ENCODE measurements around the gene ROBO3. TPM values are rescaled to one million over a fixed set of nuclear protein-coding genes. Genes with fewer than 3 reads are reported as not detected.

ROBO3 gene, protein sequence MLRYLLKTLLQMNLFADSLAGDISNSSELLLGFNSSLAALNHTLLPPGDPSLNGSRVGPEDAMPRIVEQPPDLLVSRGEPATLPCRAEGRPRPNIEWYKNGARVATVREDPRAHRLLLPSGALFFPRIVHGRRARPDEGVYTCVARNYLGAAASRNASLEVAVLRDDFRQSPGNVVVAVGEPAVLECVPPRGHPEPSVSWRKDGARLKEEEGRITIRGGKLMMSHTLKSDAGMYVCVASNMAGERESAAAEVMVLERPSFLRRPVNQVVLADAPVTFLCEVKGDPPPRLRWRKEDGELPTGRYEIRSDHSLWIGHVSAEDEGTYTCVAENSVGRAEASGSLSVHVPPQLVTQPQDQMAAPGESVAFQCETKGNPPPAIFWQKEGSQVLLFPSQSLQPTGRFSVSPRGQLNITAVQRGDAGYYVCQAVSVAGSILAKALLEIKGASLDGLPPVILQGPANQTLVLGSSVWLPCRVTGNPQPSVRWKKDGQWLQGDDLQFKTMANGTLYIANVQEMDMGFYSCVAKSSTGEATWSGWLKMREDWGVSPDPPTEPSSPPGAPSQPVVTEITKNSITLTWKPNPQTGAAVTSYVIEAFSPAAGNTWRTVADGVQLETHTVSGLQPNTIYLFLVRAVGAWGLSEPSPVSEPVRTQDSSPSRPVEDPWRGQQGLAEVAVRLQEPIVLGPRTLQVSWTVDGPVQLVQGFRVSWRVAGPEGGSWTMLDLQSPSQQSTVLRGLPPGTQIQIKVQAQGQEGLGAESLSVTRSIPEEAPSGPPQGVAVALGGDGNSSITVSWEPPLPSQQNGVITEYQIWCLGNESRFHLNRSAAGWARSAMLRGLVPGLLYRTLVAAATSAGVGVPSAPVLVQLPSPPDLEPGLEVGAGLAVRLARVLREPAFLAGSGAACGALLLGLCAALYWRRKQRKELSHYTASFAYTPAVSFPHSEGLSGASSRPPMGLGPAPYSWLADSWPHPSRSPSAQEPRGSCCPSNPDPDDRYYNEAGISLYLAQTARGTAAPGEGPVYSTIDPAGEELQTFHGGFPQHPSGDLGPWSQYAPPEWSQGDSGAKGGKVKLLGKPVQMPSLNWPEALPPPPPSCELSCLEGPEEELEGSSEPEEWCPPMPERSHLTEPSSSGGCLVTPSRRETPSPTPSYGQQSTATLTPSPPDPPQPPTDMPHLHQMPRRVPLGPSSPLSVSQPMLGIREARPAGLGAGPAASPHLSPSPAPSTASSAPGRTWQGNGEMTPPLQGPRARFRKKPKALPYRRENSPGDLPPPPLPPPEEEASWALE (N-terminal part only)
- total RNA-seq (10 to 100 TPM; 10.2 to 24.7 (median 17.7) TPM), total RNA-seq (2.9 to 25.7 (median 9.9) reads per million in 29 experiments)
- total RNA-seq (2013), result 5.8 TPM

DNA sequence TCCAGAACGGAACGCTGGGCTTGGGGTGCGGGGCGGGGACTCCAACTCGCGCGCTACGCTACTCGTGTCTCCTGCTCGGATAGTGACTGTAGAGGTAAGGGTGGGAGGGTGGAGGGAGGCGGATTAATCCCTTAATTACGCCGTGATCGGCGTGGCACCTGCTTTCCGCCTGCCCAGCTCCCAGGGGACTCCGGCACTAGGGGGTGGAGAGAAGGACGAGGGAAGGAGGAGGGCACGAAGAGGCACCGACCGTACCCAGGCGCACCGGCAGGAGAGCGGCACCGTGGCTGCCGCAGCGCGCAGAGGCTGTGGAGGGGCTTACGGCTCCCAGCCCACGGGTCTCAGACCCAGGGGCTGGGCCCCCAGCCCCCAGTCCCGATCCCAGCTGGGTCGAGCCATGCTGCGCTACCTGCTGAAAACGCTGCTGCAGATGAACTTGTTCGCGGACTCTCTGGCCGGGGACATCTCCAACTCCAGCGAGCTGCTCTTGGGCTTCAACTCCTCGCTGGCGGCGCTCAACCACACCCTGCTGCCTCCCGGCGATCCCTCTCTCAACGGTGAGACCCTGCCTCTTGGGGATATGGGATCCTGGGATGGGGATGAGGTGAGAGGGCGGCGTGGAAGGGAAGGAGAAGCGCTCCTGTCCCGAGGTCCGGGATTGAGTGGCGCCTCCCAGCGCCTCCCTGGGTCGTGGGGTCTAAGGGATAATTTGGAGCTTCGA lies at the start of gene ROBO3:
Gene ROBO3, plus strand, starts transcription at position 252 of the 721 bp plus-strand sequence. Its CDS starts 146 bp downstream, at position 398.
- WGBS (ENCODE audit: insufficient coverage), result 7% methylated on average over 44 of the region's 53 CpGs
- Mint-ChIP-seq H3K27me3 (peaks cover 75 to 96% of the 10 kb centered on the region in 2 donors), H3K4me1 (peaks cover 52 to 56% (median 52%) of the 10 kb centered on the region in 3 donors), H3K27ac (no peak within 1 kb of the TSS), H3K36me3 (no peaks in the 10 kb centered on the region), H3K4me3 (peak within 1 kb of the TSS in 2 of 3 donors; percentile 39 to 44), H3K9me3 (no peaks in the 10 kb centered on the region)
- peaks cover 0 to 47% of the 10 kb centered on the region in 2 experiments for H3K4me1 ChIP-seq (ENCODE audit: control insufficient read depth in 1 of 2, extremely low read depth in 1 of 2, insufficient read depth in 2 of 2, low read length in 2 of 2)
- POLR2A ChIA-PET, result interaction anchor here in 1 of 2 donors (0.9 kb wide), 1 partner anchor 26 kb away, joined by 3 read pairs; no protein-coding TSS in a partner anchor
- H3K36me3 ChIP-seq (ENCODE audit: control insufficient read depth in 2 of 2, extremely low read depth in 1 of 2, insufficient read depth in 1 of 2, low read length in 1 of 2), result no peaks in the 10 kb centered on the region
- H3K4me3 ChIP-seq (ENCODE audit: control insufficient read depth in 1 of 2, extremely low read depth in 1 of 2, low read length in 1 of 2), result peak within 1 kb of the TSS in 1 of 2 donors; percentile 29
- H3K27me3 ChIP-seq (replicated peaks in 1 of 2; ENCODE audit: control insufficient read depth in 2 of 2, extremely low read depth in 1 of 2, insufficient read depth in 2 of 2, low read length in 1 of 2), result peaks cover 27 to 94% of the 10 kb centered on the region in 2 experiments
- DNase-seq, result no peak
- CTCF ChIA-PET, result interaction anchor here (0.6 to 2.1 kb wide), 5 partner anchors 11 to 281 kb away, joined by 3 to 14 read pairs (median 3); no protein-coding TSS in a partner anchor
- no peaks in the 10 kb centered on the region for H3K9me3 ChIP-seq
- ATAC-seq (replicated peaks in 1 of 4), result no peak
- no peak within 1 kb of the TSS for H3K27ac ChIP-seq (ENCODE audit: low read length)

DNA sequence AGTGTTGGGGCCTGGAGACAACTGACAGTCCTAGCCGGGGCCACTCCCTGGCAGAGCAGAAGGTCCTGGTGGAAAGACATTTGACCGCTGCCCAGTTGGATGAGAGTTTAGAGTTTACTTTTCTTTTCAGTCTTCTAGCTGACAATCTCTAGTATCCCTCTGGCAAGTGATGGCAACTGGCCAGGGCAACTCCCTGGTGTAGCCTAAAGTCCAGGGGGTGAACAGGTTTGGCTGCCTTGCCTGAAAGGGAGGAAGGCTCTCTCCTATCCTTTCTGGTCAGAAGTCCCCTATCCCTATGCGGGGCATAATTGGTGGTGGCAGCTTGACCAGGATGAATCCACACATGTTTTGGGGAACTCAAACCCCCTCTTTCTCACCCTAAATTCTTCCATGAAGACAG lies 48.2 kb upstream of the ROBO3 start:
- no peak overlapping the region for H3K4me3 ChIP-seq (ENCODE audit: control insufficient read depth in 1 of 2, extremely low read depth in 1 of 2, low read length in 1 of 2)
- no peaks in the 10 kb centered on the region for H3K9me3 Mint-ChIP-seq
- no peak overlapping the region for H3K27ac ChIP-seq (ENCODE audit: low read length)
- H3K4me3 Mint-ChIP-seq, result no peak overlapping the region
- no peak overlapping the region for H3K27ac Mint-ChIP-seq
- CTCF ChIA-PET, result no interaction called here
- H3K4me1 ChIP-seq (ENCODE audit: control insufficient read depth in 1 of 2, extremely low read depth in 1 of 2, insufficient read depth in 2 of 2, low read length in 2 of 2), result no peaks in the 10 kb centered on the region
- peaks cover 8 to 23% of the 10 kb centered on the region in 2 experiments for H3K27me3 ChIP-seq (replicated peaks in 1 of 2; ENCODE audit: control insufficient read depth in 2 of 2, extremely low read depth in 1 of 2, insufficient read depth in 2 of 2, low read length in 1 of 2)
- H3K36me3 ChIP-seq (ENCODE audit: control insufficient read depth in 2 of 2, extremely low read depth in 1 of 2, insufficient read depth in 1 of 2, low read length in 1 of 2), result no peaks in the 10 kb centered on the region
- POLR2A ChIA-PET, result no interaction called here
- H3K9me3 ChIP-seq, result no peaks in the 10 kb centered on the region
- H3K36me3 Mint-ChIP-seq, result no peaks in the 10 kb centered on the region
- H3K4me1 Mint-ChIP-seq, result no peaks in the 10 kb centered on the region
- WGBS (ENCODE audit: insufficient coverage), result no CpG with 5 or more reads among the region's 3 CpGs
- no peak for DNase-seq
- H3K27me3 Mint-ChIP-seq, result peaks cover 47 to 51% of the 10 kb centered on the region in 2 donors
- no peak for ATAC-seq (replicated peaks in 1 of 4)

DNA sequence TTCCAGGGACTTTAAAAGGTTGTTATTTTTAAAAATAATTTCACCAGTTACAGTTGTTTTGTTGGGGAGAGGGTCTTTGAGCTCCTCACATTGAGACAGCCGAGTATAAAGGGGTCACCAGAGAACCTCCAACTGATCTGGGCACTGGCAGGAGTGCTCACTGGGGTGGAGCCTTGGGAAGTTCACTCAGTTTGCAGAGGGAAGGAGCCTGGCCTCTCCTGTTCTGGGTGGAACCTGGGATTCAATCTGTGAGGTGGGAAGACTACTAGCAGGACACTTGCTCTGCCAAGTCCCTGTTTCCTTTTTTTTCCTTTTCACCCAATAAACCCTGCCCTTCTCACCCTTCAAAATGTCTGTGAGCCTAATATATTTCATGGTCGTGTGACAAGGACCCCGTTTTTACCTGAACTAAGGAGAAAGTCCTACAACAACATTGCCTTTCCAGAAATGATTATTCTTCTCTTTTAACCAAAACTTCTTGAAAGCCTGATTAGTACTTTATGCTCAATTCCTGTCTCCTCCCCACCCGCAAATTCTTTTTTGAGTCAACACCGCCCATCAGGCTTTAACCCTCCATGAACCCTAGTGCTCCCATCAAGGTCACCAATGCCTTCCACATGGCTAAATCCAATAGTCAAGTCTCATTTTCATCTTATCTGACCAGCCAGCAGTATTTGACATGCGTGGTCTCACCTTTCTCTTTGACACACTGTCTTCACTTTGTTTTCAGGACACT lies 43.1 kb upstream of the ROBO3 start:
- H3K27ac ChIP-seq (ENCODE audit: low read length), result no peak overlapping the region
- 66% methylated on average over 5 of the region's 6 CpGs for WGBS (ENCODE audit: insufficient coverage)
- no peaks in the 10 kb centered on the region for H3K36me3 Mint-ChIP-seq
- no peak for ATAC-seq (replicated peaks in 1 of 4)
- no peaks in the 10 kb centered on the region for H3K36me3 ChIP-seq (ENCODE audit: control insufficient read depth in 2 of 2, extremely low read depth in 1 of 2, insufficient read depth in 1 of 2, low read length in 1 of 2)
- H3K4me1 ChIP-seq (ENCODE audit: control insufficient read depth in 1 of 2, extremely low read depth in 1 of 2, insufficient read depth in 2 of 2, low read length in 2 of 2), result no peaks in the 10 kb centered on the region
- H3K27me3 ChIP-seq (replicated peaks in 1 of 2; ENCODE audit: control insufficient read depth in 2 of 2, extremely low read depth in 1 of 2, insufficient read depth in 2 of 2, low read length in 1 of 2), result peaks cover 8 to 13% of the 10 kb centered on the region in 2 experiments
- no peak overlapping the region for H3K4me3 Mint-ChIP-seq
- POLR2A ChIA-PET, result no interaction called here
- no peak for DNase-seq
- peaks cover 40 to 41% of the 10 kb centered on the region in 2 donors for H3K27me3 Mint-ChIP-seq
- no peaks in the 10 kb centered on the region for H3K4me1 Mint-ChIP-seq
- CTCF ChIA-PET, result interaction anchor here in 1 of 2 donors (0.6 kb wide), 1 partner anchor 14 kb away, joined by 4 read pairs; no protein-coding TSS in a partner anchor
- H3K9me3 Mint-ChIP-seq, result no peaks in the 10 kb centered on the region
- no peaks in the 10 kb centered on the region for H3K9me3 ChIP-seq
- H3K4me3 ChIP-seq (ENCODE audit: control insufficient read depth in 1 of 2, extremely low read depth in 1 of 2, low read length in 1 of 2), result no peak overlapping the region
- no peak overlapping the region for H3K27ac Mint-ChIP-seq

DNA sequence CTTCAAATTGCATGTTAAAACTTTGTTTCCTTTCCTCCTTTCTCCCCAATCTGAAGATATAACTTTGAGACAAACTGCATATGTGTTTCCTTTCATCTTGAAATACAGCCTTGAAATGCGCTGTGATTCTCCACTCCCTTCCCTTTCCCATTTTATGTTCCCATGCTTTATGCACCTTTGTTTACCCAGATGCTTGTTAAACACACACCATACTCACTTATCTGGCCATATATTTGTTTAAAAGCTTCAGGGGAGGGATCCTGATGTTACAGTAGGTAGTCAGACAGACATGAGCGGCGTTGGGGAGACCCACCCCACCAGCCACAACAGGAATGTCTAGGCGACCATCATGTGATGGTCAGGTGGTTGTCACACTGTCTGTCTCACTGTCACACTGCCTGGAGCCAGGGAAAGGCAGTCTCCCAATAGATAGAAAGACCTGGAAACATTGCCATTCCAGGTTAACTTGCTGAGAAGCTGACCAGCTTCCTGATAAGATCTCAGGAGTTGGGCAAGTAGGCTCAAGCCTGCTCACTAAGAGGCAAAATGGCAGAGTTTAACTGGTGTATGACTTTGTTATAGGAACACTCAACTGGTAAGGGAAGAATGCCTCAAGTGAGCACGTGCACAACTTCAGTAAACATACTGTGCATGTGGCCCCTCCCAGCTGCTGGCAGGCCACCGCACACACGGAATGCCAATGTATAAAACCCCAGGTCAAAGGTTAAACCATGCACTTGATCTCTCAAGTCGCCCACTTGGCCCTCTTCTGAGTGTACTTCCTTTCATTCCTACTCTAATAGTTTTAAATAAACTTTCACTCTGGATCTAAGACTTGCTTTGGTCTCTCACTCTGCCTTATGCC lies 41.5 kb upstream of the ROBO3 start:
- H3K27ac ChIP-seq (ENCODE audit: low read length), result no peak overlapping the region
- no peak overlapping the region for H3K4me3 ChIP-seq (ENCODE audit: control insufficient read depth in 1 of 2, extremely low read depth in 1 of 2, low read length in 1 of 2)
- ChIA-PET POLR2A (no interaction called here), CTCF (no interaction called here)
- H3K4me1 ChIP-seq (ENCODE audit: control insufficient read depth in 1 of 2, extremely low read depth in 1 of 2, insufficient read depth in 2 of 2, low read length in 2 of 2), result no peaks in the 10 kb centered on the region
- Mint-ChIP-seq H3K4me3 (no peak overlapping the region), H3K9me3 (no peaks in the 10 kb centered on the region), H3K4me1 (no peaks in the 10 kb centered on the region), H3K36me3 (no peaks in the 10 kb centered on the region), H3K27me3 (peaks cover 30% of the 10 kb centered on the region in 2 donors), H3K27ac (no peak overlapping the region)
- 80% methylated on average over 4 of the region's 8 CpGs for WGBS (ENCODE audit: insufficient coverage)
- H3K9me3 ChIP-seq, result no peaks in the 10 kb centered on the region
- no peaks in the 10 kb centered on the region for H3K36me3 ChIP-seq (ENCODE audit: control insufficient read depth in 2 of 2, extremely low read depth in 1 of 2, insufficient read depth in 1 of 2, low read length in 1 of 2)
- no peak for DNase-seq
- ATAC-seq (replicated peaks in 1 of 4), result no peak
- peaks cover 1 to 8% of the 10 kb centered on the region in 2 experiments for H3K27me3 ChIP-seq (replicated peaks in 1 of 2; ENCODE audit: control insufficient read depth in 2 of 2, extremely low read depth in 1 of 2, insufficient read depth in 2 of 2, low read length in 1 of 2)

DNA sequence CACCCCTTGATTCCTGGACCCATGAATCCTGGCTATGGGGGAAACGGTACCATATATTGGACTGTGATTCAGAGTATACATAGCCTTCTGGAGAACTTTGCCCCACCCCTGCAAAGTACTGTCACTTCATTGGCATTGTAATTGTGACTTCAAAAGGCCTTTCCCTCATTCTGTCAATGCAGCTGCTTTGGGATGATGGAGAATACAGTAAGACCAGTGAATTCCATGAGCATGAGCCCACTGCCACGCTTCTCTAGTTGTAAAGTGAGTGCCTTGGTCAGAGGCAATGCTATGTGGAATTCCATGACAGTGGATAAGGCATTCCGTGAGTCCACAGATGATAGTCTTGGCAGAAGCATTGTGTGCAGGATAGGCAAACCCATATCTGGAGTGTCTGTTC lies 39.4 kb upstream of the ROBO3 start:
- CTCF ChIA-PET, result no interaction called here
- Histone ChIP-seq H3K27me3 (replicated peaks in 1 of 2; ENCODE audit: control insufficient read depth in 2 of 2, extremely low read depth in 1 of 2, insufficient read depth in 2 of 2, low read length in 1 of 2) (peaks cover 0 to 4% of the 10 kb centered on the region in 2 experiments), H3K4me1 (ENCODE audit: control insufficient read depth in 1 of 2, extremely low read depth in 1 of 2, insufficient read depth in 2 of 2, low read length in 2 of 2) (no peaks in the 10 kb centered on the region), H3K9me3 (no peaks in the 10 kb centered on the region), H3K36me3 (ENCODE audit: control insufficient read depth in 2 of 2, extremely low read depth in 1 of 2, insufficient read depth in 1 of 2, low read length in 1 of 2) (no peaks in the 10 kb centered on the region), H3K4me3 (ENCODE audit: control insufficient read depth in 1 of 2, extremely low read depth in 1 of 2, low read length in 1 of 2) (no peak overlapping the region), H3K27ac (ENCODE audit: low read length) (no peak overlapping the region)
- Mint-ChIP-seq H3K4me1 (no peaks in the 10 kb centered on the region), H3K4me3 (no peak overlapping the region), H3K36me3 (no peaks in the 10 kb centered on the region), H3K27ac (no peak overlapping the region), H3K9me3 (no peaks in the 10 kb centered on the region), H3K27me3 (peaks cover 23 to 31% of the 10 kb centered on the region in 2 donors)
- DNase-seq, result no peak
- ATAC-seq (replicated peaks in 1 of 4), result no peak
- 29% methylated on average over 1 of the region's 3 CpGs for WGBS (ENCODE audit: insufficient coverage)
- POLR2A ChIA-PET, result no interaction called here

All from T-cell (primary cell).